ENCODE results near the gene SNTA1. TPM values are rescaled to one million over a fixed set of nuclear protein-coding genes. Genes with fewer than 3 reads are reported as not detected.

Gene SNTA1
- total RNA-seq, 2 experiments from 2014 or later: 4.2 to 5.0 TPM

- ChIA-PET CTCF (interaction anchor here (1.0 kb wide), 1 partner anchor 18 kb away, joined by 3 read pairs; no protein-coding TSS in a partner anchor), POLR2A (no interaction called here)
- ATAC-seq (no peak), DNase-seq (no peak)
- intact Hi-C loops (cut with DNase I, micrococcal nuclease): no loop called here
- Mint-ChIP-seq H3K27ac (no peak overlapping the region), H3K36me3 (ENCODE audit: low read depth) (peaks cover 42% of the 10 kb centered on the region), H3K4me1 (no peaks in the 10 kb centered on the region), H3K4me3 (no peak overlapping the region), H3K27me3 (no peaks in the 10 kb centered on the region), H3K9me3 (ENCODE audit: low read depth) (no peaks in the 10 kb centered on the region)
Measured at GRCh38 chr20:33388268-33388667, 55.3 kb downstream of the SNTA1 start.

GRCh38 chr20:33387177-33387576 is 56.4 kb downstream of the SNTA1 start:
- H3K36me3 Mint-ChIP-seq (ENCODE audit: low read depth): peaks cover 38% of the 10 kb centered on the region
- H3K27me3 Mint-ChIP-seq: no peaks in the 10 kb centered on the region
- ChIA-PET CTCF (interaction anchor here (1.0 kb wide), 1 partner anchor 20 kb away, joined by 3 read pairs; no protein-coding TSS in a partner anchor), POLR2A (no interaction called here)
- no peak overlapping the region for H3K4me3 Mint-ChIP-seq
- ATAC-seq: no peak
- H3K9me3 Mint-ChIP-seq (ENCODE audit: low read depth): no peaks in the 10 kb centered on the region
- intact Hi-C loops (cut with DNase I, micrococcal nuclease): no loop called here
- DNase-seq: no peak
- no peaks in the 10 kb centered on the region for H3K4me1 Mint-ChIP-seq
- H3K27ac Mint-ChIP-seq: no peak overlapping the region

GRCh38 chr20:33386673-33387072 is 56.9 kb downstream of the SNTA1 start:
- Mint-ChIP-seq H3K4me3 (no peak overlapping the region), H3K27ac (no peak overlapping the region), H3K36me3 (ENCODE audit: low read depth) (peaks cover 34% of the 10 kb centered on the region), H3K9me3 (ENCODE audit: low read depth) (no peaks in the 10 kb centered on the region), H3K27me3 (no peaks in the 10 kb centered on the region), H3K4me1 (no peaks in the 10 kb centered on the region)
- CTCF ChIA-PET: no interaction called here
- POLR2A ChIA-PET: no interaction called here
- DNase-seq: no peak
- ATAC-seq: no peak
- intact Hi-C loops (cut with DNase I, micrococcal nuclease): no loop called here

GRCh38 chr20:33377366-33377765 is 66.2 kb downstream of the SNTA1 start:
- intact Hi-C loops (cut with DNase I, micrococcal nuclease): no loop called here
- Mint-ChIP-seq H3K27me3 (no peaks in the 10 kb centered on the region), H3K9me3 (ENCODE audit: low read depth) (no peaks in the 10 kb centered on the region), H3K36me3 (ENCODE audit: low read depth) (peaks cover 42% of the 10 kb centered on the region), H3K4me1 (peaks cover 26% of the 10 kb centered on the region), H3K4me3 (no peak overlapping the region), H3K27ac (no peak overlapping the region)
- ChIA-PET CTCF (interaction anchor here (1.2 to 1.4 kb wide), 2 partner anchors 10 to 68 kb away, joined by 4 read pairs; no protein-coding TSS in a partner anchor), POLR2A (interaction anchor here (0.6 kb wide), 1 partner anchor 165 kb away, joined by 3 read pairs; no protein-coding TSS in a partner anchor)
- ATAC-seq (peak; percentile 42), DNase-seq (no peak)

GRCh38 chr20:33373735-33374605 is 69.6 kb downstream of the SNTA1 start:
- CTCF ChIA-PET: no interaction called here
- intact Hi-C loops (cut with DNase I, micrococcal nuclease): no loop called here
- Mint-ChIP-seq H3K9me3 (ENCODE audit: low read depth) (no peaks in the 10 kb centered on the region), H3K36me3 (ENCODE audit: low read depth) (peaks cover 37% of the 10 kb centered on the region), H3K4me3 (no peak overlapping the region), H3K4me1 (peaks cover 41% of the 10 kb centered on the region), H3K27me3 (no peaks in the 10 kb centered on the region), H3K27ac (no peak overlapping the region)
- DNase-seq (no peak), ATAC-seq (no peak)
- POLR2A ChIA-PET: interaction anchor here (0.6 kb wide), 1 partner anchor 16 kb away, joined by 11 read pairs; no protein-coding TSS in a partner anchor

GRCh38 chr20:33372993-33373441 is 70.5 kb downstream of the SNTA1 start:
- H3K9me3 Mint-ChIP-seq (ENCODE audit: low read depth): no peaks in the 10 kb centered on the region
- DNase-seq (no peak), ATAC-seq (no peak)
- H3K27me3 Mint-ChIP-seq: no peaks in the 10 kb centered on the region
- ChIA-PET CTCF (interaction anchor here (1.4 kb wide), 1 partner anchor 28 kb away, joined by 3 read pairs; the partner anchor contains the start of gene CDK5RAP1), POLR2A (interaction anchor here (0.6 kb wide), 1 partner anchor 15 kb away, joined by 11 read pairs; no protein-coding TSS in a partner anchor)
- intact Hi-C loops (cut with DNase I, micrococcal nuclease): no loop called here
- H3K4me1 Mint-ChIP-seq: peaks cover 32% of the 10 kb centered on the region
- H3K4me3 Mint-ChIP-seq: no peak overlapping the region
- peak overlapping the region; percentile 71 for H3K27ac Mint-ChIP-seq
- peaks cover 29% of the 10 kb centered on the region for H3K36me3 Mint-ChIP-seq (ENCODE audit: low read depth)

GRCh38 chr20:33370291-33370690 is 73.3 kb downstream of the SNTA1 start:
- Mint-ChIP-seq H3K4me3 (no peak overlapping the region), H3K36me3 (ENCODE audit: low read depth) (peaks cover 38% of the 10 kb centered on the region), H3K27ac (peak overlapping the region; percentile 81), H3K9me3 (ENCODE audit: low read depth) (no peaks in the 10 kb centered on the region), H3K27me3 (no peaks in the 10 kb centered on the region), H3K4me1 (peaks cover 23% of the 10 kb centered on the region)
- DNase-seq: peak; percentile 59
- intact Hi-C loops (cut with DNase I, micrococcal nuclease): no loop called here
- POLR2A ChIA-PET: no interaction called here
- CTCF ChIA-PET: no interaction called here
- ATAC-seq: peak; percentile 64

GRCh38 chr20:33362898-33363297 is 80.7 kb downstream of the SNTA1 start:
- POLR2A ChIA-PET: no interaction called here
- peaks cover 49% of the 10 kb centered on the region for H3K36me3 Mint-ChIP-seq (ENCODE audit: low read depth)

GRCh38 chr20:33359399-33360261 is 83.9 kb downstream of the SNTA1 start:
- no peaks in the 10 kb centered on the region for H3K4me1 Mint-ChIP-seq
- H3K9me3 Mint-ChIP-seq (ENCODE audit: low read depth): no peaks in the 10 kb centered on the region
- DNase-seq (no peak), ATAC-seq (no peak)
- ChIA-PET CTCF (interaction anchor here (0.6 to 0.7 kb wide), 3 partner anchors 10 to 478 kb away, joined by 3 read pairs; no protein-coding TSS in a partner anchor), POLR2A (no interaction called here)
- no peak overlapping the region for H3K27ac Mint-ChIP-seq
- peaks cover 41% of the 10 kb centered on the region for H3K36me3 Mint-ChIP-seq (ENCODE audit: low read depth)
- H3K27me3 Mint-ChIP-seq: no peaks in the 10 kb centered on the region
- intact Hi-C loops (cut with DNase I, micrococcal nuclease): no loop called here
- H3K4me3 Mint-ChIP-seq: no peak overlapping the region

More at GRCh38 chr20:33362898-33363297, 80.7 kb downstream of the SNTA1 start:
- no peaks in the 10 kb centered on the region for H3K4me1 Mint-ChIP-seq
- no peaks in the 10 kb centered on the region for H3K9me3 Mint-ChIP-seq (ENCODE audit: low read depth)
- DNase-seq (no peak), ATAC-seq (no peak)
- no peaks in the 10 kb centered on the region for H3K27me3 Mint-ChIP-seq
- intact Hi-C loops (cut with DNase I, micrococcal nuclease): no loop called here
- no peak overlapping the region for H3K4me3 Mint-ChIP-seq
- CTCF ChIA-PET: no interaction called here
- H3K27ac Mint-ChIP-seq: no peak overlapping the region
